Right renal pelvis (tissue), 4 donors: ENCODE measurements around the gene EPB41L2. TPM values are rescaled to one million over a fixed set of nuclear protein-coding genes. Genes with fewer than 3 reads are reported as not detected.
A peak's percentile ranks its signal among the peaks of the same experiment; 100 is the strongest.
"Not testable (repeated sequence)": the region's sequence is repeated elsewhere in the genome, so short reads cannot be mapped to it uniquely, and the experiment has no call there.

Source experiments
- DNase-seq, 4 donors: peaks; one replicate each; pipeline ENCODE4 v3.0.0-alpha.2; 2013; ENCODE audit warnings: low read depth in 4 of 4, low spot score in 3 of 4, missing footprints in 1 of 4
- polyA plus RNA-seq, 4 donors: library from polyadenylated mRNA; unstranded; fragments of 120-200 nt; gene quantifications; one replicate each; pipeline ENCODE4 v1.2.1, GENCODE V29; 2013; ENCODE audit not compliant: insufficient read length in 4 of 4

The EPB41L2 gene
- polyA plus RNA-seq = 100 to 1,000 TPM; 123 to 172 (median 168) TPM

DNA sequence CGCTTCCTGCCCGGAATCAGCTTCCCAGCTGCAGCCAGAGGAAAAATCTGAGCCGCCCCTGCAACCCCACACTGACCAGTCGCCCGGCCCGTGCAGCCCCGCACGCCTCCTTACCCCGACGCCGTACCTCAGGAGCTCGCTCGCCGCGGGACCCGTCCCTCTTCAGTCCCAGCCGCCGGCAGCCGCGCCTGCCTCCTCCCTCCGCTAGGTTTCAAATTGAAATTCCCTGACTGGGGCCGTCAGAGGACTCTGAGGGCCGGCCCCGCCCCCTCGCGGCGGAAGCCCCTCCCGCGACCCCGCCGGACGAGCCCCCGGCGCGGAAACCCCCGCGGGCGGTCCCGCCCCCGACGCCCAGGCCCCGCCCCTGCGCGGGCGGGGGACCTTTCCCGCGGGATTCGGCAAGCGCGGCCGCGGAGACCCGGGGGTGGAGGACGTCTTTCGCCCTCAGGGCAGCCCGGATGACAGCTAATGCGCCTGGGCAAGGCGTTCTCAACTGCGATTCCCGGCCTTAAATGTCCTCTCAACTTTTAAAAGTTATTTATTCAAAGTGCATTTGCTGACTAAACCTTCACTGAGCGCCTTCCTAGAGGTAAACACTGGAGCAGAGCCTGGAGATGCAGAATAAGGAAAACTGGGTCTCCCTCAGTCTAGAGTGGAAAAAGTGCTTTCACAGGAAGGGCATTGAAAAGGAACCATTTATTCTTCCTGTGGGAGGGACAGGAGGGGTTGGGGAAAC, at the start of gene EPB41L2:
TSS of gene EPB41L2 (minus strand) at position 218 of the 736 bp plus-strand sequence. CDS start 106,760 bp downstream, outside the sequence.
- peak; percentile 78 to 87 (median 86) for DNase-seq

DNA sequence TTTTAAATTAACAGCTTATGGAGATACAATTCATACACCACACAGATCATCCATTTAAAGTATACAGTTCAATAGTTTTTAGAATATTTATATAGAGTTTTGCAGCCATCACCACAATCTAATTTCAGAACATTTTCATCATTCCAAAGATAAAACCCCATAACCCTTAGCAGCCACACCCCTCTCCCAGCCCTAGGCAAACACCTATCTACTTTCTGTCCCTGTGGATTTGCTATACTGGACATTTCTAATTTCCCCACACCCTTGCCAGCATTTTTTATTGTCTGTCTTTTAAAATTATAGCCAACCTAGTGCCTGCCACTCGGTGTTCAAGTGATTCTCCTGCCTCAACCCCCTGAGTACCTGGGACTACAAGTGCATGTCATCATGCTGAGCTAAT, 49.2 kb upstream of the EPB41L2 start:
- no peak for DNase-seq

DNA sequence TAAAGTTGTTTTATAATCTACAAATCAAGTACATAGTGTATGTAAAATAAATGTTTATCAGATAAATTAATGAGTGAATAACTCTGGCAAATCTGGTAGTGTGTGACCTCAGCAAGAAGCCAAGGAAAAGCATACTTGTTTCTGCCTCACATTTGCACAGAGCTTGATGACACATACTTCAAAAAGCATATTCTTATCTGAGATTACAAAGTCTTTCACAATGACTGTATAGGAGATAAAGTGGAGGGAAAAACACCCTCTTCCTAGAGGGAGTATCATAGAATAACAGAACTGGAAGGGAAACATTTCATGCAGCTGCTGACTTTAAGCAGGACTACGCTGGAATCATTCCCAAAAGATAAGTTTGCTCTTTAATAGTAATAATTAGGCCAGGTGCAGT, 44.1 kb upstream of the EPB41L2 start:
- no peak for DNase-seq

DNA sequence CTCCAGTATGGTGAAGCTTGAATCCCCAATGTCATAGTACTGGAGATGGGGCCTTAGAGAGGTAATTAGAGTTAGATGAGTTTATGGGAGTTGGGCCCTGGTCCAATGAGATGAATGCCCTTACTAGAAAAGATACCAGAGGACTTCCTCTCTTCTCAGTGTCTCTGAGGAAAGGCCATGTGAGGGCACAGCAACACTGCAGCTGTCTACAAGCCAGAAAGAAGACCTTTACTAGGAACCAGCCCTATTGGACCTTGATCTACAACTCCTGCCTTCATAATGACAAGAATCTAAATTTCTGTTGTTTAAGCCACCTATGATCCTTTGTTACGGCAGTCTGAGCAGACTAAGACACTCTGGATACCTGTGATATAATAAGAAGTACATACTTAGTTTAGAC, 40.9 kb upstream of the EPB41L2 start:
- no peak for DNase-seq

DNA sequence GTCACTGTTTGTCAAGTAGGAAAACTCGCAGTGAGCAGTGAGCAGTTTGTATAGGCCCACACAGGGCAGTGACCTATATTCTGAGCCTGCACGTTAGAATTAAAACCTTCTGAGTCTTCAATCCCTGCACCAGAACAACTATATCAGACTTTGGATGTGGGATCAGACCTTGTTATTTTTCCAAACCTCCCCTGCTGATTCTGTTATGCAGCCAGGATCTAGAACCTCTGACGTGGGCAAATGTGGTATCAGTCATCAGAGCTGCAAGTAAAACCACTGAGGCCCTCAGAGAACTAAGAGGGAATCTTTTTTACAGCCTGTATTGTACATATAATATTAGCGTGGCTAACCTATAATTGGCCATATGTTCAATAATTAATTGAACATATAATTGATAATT, 40.3 kb upstream of the EPB41L2 start:
- DNase-seq = no peak

DNA sequence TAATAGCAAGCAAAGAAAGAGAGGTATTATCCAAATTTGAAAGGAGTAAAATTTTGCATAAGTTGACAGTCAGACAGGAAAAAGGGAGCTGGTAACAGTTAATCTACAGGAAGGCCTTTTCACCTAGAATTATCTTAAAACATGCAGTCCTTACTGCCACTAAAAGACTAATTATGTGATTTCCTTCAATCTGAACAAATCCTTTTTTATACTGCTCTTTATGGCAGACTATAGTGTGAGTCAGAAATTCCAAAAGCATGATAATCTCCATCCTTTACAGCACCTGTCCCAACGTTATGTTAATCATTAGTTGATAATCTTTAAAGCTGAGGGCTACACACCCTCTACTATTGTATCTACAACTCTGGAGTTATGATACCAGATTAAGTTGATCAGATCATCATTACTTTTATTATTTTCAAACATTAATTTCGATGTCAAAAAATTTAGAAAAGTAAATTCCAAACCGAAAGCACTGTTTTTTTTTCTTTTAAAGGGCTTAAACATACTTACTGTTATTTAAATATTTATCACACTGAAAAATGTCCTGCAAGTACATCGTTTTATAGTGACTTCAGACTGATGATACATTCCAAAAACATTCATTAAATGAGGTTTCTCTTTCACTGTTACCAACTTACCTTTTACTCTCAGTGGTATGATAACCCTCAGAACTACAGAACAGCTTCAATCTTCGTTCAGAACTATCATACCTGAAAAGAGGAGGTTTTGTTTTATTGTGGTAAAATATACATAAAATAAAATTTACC, 39.1 kb upstream of the EPB41L2 start:
- DNase-seq = no peak

DNA sequence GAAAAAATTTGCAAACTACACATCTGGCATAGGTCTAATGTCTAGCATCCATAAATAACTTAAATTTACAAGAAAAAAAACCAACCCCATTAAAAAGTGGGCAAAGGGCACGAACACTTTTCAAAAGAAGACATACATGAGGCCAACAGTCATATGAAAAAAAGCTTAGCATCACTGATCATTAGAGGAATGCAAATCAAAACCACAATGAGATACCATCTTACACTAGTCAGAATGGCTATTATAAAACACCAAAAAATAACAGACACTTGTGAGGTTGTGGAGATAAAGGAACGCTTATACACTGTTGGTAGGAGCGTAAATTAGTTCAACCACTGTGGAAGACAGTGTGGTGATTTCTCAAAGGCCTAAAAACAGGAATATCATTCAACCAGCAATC, 33.7 kb upstream of the EPB41L2 start:
- DNase-seq = no peak

DNA sequence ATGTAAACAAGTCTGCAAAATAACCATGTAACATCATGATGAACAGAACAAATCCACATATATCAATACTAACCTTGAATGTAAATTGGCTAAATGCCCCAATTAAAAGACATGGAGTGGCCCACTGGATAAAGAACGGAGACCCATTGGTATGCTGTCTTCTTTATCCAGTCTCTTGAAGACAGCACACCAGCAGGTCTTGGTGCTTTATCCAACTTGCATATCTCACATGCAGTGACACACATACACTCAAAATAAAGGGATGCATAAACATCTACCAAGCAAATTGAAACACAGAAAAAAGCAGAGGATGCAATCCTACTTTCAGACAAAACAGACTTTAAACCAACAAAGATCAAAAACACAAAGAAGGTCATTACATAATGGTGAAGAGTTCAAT, 30.3 kb upstream of the EPB41L2 start:
- DNase-seq = no peak

DNA sequence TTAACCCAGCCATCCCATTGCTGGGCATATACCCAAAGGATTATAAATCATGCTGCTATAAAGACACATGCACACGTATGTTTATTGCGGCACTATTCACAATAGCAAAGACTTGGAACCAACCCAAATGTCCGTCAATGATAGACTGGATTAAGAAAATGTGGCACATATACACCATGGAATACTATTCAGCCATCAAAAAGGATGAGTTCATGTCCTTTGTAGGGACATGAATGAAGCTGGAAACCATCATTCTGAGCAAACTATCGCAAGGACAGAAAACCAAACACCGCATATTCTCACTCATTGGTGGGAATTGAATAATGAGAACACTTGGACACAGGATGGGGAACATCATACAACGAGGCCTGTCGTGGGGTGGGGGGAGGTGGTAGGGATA, 28.9 kb upstream of the EPB41L2 start:
- DNase-seq = not testable (repeated sequence)

DNA sequence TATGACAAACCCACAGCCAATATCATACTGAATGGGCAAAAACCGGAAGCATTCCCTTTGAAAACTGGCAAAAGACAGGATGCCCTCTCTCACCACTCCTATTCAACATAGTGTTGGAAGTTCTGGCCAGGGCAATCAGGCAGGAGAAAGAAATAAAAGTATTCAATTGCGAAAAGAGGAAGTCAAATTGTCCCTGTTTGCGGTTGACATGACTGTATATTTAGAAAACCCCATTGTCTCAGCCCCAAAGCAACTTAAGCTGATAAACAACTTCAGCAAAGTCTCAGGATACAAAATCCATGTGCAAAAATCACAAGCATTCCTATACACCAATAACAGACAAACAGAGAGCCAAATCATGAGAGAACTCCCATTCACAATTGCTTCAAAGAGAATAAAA, 27.3 kb upstream of the EPB41L2 start:
- DNase-seq = not testable (repeated sequence)

DNA sequence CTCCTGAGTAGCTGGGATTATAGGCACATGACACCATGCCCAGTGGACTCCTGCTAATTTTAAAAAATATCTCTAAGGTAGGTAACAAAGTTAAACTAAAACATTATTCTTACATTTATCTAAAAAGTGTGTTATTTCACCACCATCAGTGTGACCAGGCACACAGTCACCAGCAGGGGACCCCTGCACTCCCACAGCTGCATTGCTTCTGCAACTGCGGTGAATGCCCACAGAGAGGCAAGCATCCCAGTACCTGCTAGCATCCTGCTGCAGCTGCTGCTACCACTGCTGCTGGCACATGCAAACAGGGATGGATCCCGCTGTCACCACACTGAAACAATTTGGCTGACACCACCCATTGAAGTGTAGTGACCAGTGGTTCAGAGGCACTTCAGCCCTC, 21.9 kb upstream of the EPB41L2 start:
- DNase-seq = no peak

DNA sequence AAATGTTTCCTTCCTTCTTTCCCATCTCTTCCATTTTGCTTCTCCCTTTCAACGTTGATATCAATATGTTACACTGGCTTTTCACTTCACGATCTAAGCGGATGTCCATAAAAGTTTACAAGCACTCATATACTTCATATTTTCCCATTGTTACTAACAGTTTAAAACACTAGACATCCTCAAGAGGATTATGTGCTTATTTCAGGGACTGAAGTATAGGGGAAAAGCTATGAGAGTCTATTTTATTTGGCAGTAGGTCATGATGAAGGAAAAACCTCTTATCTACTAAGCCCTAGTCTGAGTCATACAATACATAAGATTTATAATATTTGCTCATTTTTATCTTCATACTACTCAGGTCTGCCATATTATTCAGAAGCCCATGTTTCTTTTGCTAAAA, 20.6 kb upstream of the EPB41L2 start:
- DNase-seq = no peak

DNA sequence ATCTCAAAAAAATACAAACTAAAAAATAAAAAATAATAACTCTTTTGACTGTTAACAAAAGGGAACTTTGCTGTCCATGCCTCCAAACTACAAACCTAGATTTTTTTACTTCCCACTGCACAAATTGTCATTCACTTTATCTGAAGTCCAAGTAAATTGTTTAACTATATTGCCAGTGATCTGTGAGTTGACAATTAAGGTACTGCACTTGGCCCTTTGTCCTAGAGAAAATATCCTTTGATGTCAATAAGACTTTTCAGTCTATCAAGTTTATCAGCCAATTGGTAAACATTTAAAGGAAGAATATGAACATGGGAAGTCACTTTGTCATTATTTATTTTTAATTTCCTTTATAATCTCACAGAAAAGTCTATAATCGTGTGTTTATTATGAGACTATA, 19.3 kb upstream of the EPB41L2 start:
- DNase-seq = no peak

DNA sequence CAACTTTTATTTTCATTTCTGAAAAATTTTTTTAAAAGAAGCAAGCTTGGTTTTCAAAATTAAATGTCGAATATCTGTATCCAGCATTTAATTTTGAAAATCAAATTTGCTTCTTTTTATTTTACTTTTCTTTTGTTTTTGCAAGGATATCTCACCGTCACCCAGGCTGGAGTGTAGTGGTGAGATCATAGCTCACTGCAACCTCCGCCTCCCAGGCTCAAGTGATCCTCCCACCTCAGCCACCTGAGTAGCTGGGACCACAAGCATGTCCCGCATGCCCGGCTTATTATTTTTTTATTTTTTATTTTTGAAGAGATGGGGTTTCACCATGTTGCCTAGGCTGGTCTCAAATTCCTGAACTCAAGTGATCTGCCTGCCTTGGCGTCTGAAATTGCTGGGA, 17.0 kb upstream of the EPB41L2 start:
- no peak for DNase-seq

DNA sequence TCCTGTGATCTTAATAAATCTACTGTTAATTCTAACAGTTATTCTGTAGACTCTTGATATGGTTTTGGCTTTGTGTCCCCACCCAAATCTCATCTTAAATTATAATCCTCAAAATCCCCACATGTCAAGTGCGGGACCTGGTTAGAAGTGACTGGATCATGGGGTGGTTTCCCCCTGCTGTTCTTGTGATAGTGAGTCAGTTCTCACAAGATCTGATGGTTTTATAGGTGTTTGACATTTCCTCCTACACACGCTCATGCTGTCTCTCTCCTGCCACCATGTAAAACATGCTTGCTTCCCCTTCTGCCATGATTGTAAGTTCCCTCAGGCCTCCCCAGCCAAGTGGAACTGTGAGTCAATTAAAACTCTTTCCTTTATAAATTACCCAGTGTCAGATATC, 10.5 kb upstream of the EPB41L2 start:
- no peak for DNase-seq

DNA sequence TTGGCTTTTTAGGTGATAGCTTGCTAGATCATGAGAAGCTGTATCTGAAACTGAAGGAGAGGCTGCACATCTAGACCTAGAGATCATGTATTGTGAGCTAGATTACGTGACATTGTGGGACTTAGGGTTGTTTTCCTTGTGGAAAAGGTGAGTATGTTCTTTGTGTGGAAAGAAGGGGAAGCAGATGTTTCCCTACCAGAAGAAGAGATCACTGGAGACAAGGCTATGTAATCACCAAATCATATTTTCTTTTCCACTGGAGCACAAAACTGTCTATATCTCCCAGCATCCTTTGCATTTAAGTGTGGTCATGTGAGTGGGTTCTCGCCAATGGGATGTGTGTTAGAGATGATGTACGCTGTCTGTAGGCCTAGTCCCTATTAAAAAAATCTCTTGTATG, 7.0 kb upstream of the EPB41L2 start:
- no peak for DNase-seq

DNA sequence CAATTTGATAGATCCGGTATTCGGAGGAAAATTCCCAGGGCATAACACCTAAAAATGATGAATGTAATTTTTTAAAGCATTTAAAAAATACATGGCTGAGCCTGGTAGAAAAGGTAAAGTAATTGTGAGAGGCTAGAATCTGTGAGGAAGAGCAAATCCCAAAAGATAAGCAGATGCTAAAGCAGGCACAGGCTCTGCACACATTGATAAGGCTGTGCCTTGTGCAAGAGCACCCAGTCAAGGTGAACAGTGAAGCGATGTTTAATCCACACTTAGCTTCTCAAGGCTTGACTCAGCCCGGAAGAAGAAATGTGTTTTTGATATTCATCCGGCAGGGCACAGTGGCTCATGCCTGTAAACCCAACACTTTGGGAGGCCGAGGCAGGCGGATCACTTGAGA, 5.1 kb upstream of the EPB41L2 start:
- no peak for DNase-seq

DNA sequence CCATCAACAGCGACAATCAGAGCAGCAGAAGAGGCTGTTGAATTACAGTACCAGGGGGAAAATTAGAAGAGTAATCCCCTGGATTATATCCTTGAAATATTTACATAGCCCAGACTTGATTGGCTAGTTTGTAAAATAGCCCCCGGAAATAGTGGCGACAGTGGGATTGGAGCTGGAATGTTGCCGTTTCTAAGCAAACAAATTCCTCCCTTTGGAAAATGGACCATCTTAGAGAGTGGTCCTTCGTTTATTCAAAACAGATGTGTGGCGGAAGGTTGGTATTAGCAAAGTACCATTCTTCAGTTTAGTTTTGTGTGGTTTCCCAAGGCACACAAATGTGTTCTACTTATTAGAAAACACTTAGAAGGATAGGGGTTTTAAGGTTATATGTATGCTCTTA, 4.5 kb upstream of the EPB41L2 start:
- DNase-seq = no peak

DNA sequence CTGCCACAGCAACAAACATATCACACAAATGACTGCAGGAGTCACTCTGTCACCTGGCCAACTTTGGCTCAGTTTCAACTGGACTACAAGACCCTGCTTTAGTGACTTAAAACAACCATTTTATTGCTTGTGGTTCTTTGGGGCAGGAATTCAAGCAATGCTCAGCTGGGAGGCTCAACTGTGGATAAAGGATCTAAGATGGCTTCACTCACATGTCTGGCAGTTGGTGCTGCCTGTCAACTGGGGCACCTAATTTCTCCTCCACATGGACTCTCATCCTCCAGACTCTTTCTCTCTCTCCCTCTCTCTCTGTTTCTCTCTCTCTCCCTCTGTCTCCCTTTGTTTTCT, 2.8 kb upstream of the EPB41L2 start:
- no peak for DNase-seq

DNA sequence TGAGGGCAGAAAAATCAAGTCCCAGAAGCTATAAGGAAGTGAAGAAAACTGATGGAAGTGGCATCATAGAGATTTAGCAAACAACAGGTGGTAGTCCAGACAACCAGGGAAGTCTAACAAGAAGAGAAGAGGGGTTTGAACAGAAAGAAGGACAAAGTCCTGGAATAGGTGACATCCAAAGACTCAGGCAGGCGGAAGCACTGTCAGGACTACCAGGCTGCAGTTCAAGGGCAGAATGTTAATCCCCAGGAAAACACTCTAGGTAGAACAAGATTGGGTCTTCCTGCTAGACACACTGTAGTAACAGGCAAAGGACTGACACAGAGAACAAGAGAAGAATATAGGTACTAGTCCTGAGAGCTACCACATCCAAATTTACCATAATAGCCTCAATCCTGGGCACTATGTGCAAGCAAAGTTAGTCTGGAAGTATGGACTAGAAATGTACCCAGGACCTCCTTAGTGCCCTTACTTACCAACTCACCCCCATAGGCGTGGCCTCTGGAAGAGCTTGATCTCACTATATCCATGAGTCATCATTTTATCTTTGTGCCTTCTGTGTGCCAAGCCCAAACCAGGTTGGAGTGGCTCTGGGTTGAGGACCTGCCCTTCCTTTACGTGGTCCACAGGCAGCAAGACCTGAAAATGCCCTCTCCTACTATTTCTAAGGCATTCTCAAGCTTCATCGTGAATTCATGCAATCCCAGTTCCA, 2.2 kb upstream of the EPB41L2 start:
- no peak for DNase-seq

DNA sequence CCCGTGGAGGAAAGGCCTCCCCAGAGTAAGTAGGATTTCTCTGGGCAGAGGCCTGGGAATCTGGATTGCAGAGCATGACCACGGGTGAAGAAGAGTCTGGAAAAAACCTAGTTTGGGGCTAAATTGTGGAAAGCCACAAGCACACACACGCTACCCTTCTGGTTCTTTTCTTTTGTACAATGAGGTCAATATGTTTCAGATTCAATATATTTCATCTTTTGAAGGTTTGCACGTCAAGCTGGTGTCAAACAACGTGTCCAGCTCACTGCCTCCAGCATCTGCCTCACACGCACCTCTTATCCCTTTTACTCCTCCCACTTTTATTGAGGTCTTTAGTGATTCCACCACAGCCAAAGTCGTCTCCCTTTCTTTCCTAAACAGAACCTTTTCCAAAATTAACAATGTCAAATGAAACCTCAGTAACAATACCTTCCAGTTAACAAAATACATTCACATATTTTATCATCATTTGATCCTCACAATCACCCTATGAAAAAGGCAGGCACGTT, 773 bp upstream of the EPB41L2 start:
- DNase-seq = no peak
